Smooth muscle cell (in vitro differentiated cells): Measurements from ENCODE around the gene NBPF20. TPM values are rescaled to one million over a fixed set of nuclear protein-coding genes. Genes with fewer than 3 reads are reported as not detected.
A peak's percentile ranks its signal among the peaks of the same experiment; 100 is the strongest.
"Not testable (repeated sequence)": the region's sequence is repeated elsewhere in the genome, so short reads cannot be mapped to it uniquely, and the experiment has no call there.

ENCODE experiments used
- DNase-seq: peaks from one replicate; lab custom pipeline; 2025; ENCODE audit not compliant: unreplicated experiment; lab: John Stamatoyannopoulos, UW
- H2AFZ ChIP-seq: fragments of 200-600 bp; sonication (generic); 2 replicates; pipeline ENCODE4 v1.6.0; 2016; ENCODE audit warnings: antibody characterized with exemption, low read depth, mild to moderate bottlenecking
- H3F3A ChIP-seq: fragments of 200-600 bp; sonication (generic); 2 replicates; pipeline ENCODE4 v1.6.0; 2017; ENCODE audit warnings: antibody characterized with exemption, low read depth
- H3K27ac ChIP-seq: fragments of 200-600 bp; sonication (generic); 2 replicates; pipeline ENCODE4 v1.5.1; 2016; ENCODE audit warnings: low read depth, mild to moderate bottlenecking
- H3K27me3 ChIP-seq: fragments of 200-600 bp; sonication (generic); 2 replicates; pipeline ENCODE4 v1.6.1; 2016; ENCODE audit warnings: low read depth, mild to moderate bottlenecking
- H3K36me3 ChIP-seq: fragments of 200-600 bp; sonication (generic); 2 replicates; pipeline ENCODE4 v1.5.1; 2016; ENCODE audit warnings: low read depth
- H3K4me1 ChIP-seq: fragments of 200-600 bp; sonication (generic); 2 replicates; pipeline ENCODE4 v1.5.1; 2016; ENCODE audit warnings: low read depth
- H3K4me2 ChIP-seq: fragments of 200-600 bp; sonication (generic); 2 replicates; pipeline ENCODE4 v1.6.0; 2016; ENCODE audit warnings: mild to moderate bottlenecking
- H3K4me3 ChIP-seq: fragments of 200-600 bp; sonication (generic); 2 replicates; pipeline ENCODE4 v1.5.1; 2016; ENCODE audit warnings: mild to moderate bottlenecking
- H3K79me2 ChIP-seq: fragments of 200-600 bp; sonication (generic); 2 replicates; pipeline ENCODE4 v1.6.0; 2016; ENCODE audit warnings: low read depth, mild to moderate bottlenecking
- H3K9ac ChIP-seq: fragments of 200-600 bp; sonication (generic); 2 replicates; pipeline ENCODE4 v1.6.0; 2016; ENCODE audit warnings: low read depth
- H3K9me3 ChIP-seq: fragments of 200-600 bp; sonication (generic); replicated peaks from 2 replicates; pipeline ENCODE4 v1.5.1; 2016; ENCODE audit warnings: low read depth
- H4K20me1 ChIP-seq: fragments of 200-600 bp; sonication (generic); 2 replicates; pipeline ENCODE4 v1.6.0; 2016; ENCODE audit warnings: low read depth
- WGBS: methylation state at CpG from one replicate; pipeline ENCODE4 v1.1.7; 2016; ENCODE audit warnings: low lambda C conversion rate; 5-methylcytosine and 5-hydroxymethylcytosine counted together
- polyA plus RNA-seq: library from polyadenylated mRNA; unstranded; fragments of >200 nt; fragmentation: Nextera tagmentation; extraction: Ambion mirVana; gene quantifications from 2 replicates; pipeline ENCODE4 v1.2.1, GENCODE V29; 2016
- total RNA-seq: library from RNA; depleted of rRNA; stranded (reverse); fragments of >200 nt; gene quantifications from 2 replicates; pipeline ENCODE4 v1.2.3, GENCODE V29; 2014

Gene NBPF20
- total and polyA plus RNA-seq, 2 experiments from 2014 or later, result 0.91 to 2.6 TPM

- not testable (repeated sequence) for H3K79me2 ChIP-seq, H3K4me2 ChIP-seq, H3K4me3 ChIP-seq, H3F3A ChIP-seq, H3K27me3 ChIP-seq, H3K36me3 ChIP-seq, H3K9ac ChIP-seq, H3K4me1 ChIP-seq, H3K27ac ChIP-seq, H3K9me3 ChIP-seq, H2AFZ ChIP-seq, H4K20me1 ChIP-seq, DNase-seq
- WGBS, result 57% methylated on average over 10 of the region's 10 CpGs
Measured at GRCh38 chr1:145460684-145461083, 35.3 kb upstream of the NBPF20 start.

DNA sequence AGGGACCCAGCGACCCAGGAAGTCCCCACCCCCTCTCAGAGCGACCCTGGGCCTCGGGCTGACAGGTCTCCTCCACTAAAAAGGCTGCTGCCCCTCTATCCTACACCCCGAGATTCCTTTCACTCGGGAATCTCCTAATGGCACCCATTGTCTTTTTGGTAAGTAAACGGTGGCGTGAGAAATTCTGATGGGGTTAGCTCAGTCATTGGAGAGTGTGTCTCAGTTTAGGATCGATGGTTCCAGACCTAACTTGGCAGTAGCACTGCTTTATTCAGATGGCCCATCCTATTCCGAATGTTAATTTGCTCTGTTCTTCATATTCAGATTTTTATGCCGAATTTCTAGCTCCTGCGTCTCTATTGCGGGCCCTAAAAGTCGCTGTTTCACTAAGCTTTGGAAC is 34.6 kb upstream of the NBPF20 start:
- not testable (repeated sequence) for DNase-seq, H3K27ac ChIP-seq, H3K9me3 ChIP-seq, H3K4me1 ChIP-seq, H3K79me2 ChIP-seq, H2AFZ ChIP-seq, H3F3A ChIP-seq, H3K36me3 ChIP-seq, H4K20me1 ChIP-seq, H3K9ac ChIP-seq
- Histone ChIP-seq H3K4me2 (peak overlapping the region; percentile 51), H3K27me3 (peaks cover 12% of the 10 kb centered on the region), H3K4me3 (peak overlapping the region; percentile 16)
- WGBS, result 2% methylated on average over 12 of the region's 13 CpGs

GRCh38 chr1:145459591-145459990 is 34.2 kb upstream of the NBPF20 start:
- H3K79me2 ChIP-seq, H3K4me1 ChIP-seq, H3F3A ChIP-seq, H4K20me1 ChIP-seq, H3K4me2 ChIP-seq, H3K9ac ChIP-seq, H3K36me3 ChIP-seq, H3K9me3 ChIP-seq, H2AFZ ChIP-seq, DNase-seq, H3K27ac ChIP-seq, H3K4me3 ChIP-seq: not testable (repeated sequence)
- peaks cover 15% of the 10 kb centered on the region for H3K27me3 ChIP-seq
- WGBS, result no CpG with 5 or more reads among the region's 27 CpGs

DNA sequence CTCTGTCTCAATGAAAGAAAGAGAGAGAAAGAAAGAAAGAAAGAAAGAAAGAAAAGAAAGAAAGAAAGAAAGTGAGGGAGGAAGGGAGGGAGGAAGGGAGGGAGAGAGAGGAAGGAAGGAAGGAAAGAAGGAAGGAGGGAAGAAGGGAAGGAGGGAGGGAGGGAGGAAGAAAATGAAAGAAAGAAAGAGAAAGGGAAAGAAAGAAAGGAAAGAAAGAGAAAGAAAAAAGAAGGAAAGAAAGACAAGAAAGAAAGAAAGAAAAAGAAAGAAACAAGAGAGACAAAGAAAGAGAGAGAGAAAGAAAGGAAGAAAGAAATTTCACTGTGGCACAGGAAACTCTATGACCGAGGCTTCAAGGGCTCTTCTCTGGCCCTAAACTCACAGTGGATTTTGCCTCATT is 33.7 kb upstream of the NBPF20 start:
- not testable (repeated sequence) for DNase-seq, H3K27ac ChIP-seq, H2AFZ ChIP-seq, H3K4me1 ChIP-seq, H3K4me2 ChIP-seq, H3K79me2 ChIP-seq, H3K9ac ChIP-seq, H3F3A ChIP-seq, H3K9me3 ChIP-seq, H4K20me1 ChIP-seq, H3K36me3 ChIP-seq, H3K4me3 ChIP-seq
- peaks cover 17% of the 10 kb centered on the region for H3K27me3 ChIP-seq
- 60% methylated on average over 1 of the region's 1 CpG for WGBS

DNA sequence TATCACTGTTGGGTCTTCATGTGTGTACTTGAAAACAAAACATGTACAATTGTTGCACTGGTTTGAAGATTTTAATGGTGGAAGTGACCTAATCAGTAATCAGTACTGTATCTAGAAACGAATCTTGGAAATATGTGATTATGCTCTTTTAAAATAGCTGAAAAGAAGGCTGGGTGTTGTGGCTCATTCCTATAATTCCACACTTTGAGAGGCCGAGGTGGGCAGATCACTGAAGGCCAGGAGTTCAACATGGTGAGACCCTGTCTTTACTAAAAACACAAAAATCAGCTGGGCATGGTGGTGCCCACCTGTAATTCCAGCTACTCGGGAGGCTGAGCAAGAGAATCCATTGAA is 29.4 kb upstream of the NBPF20 start:
- H3K27me3 ChIP-seq, result peaks cover 17% of the 10 kb centered on the region
- not testable (repeated sequence) for H3K4me2 ChIP-seq, H3K79me2 ChIP-seq, H4K20me1 ChIP-seq, H3K27ac ChIP-seq, H2AFZ ChIP-seq, DNase-seq, H3K4me1 ChIP-seq, H3F3A ChIP-seq, H3K36me3 ChIP-seq, H3K4me3 ChIP-seq, H3K9me3 ChIP-seq, H3K9ac ChIP-seq
- WGBS, result 69% methylated on average over 2 of the region's 3 CpGs

DNA sequence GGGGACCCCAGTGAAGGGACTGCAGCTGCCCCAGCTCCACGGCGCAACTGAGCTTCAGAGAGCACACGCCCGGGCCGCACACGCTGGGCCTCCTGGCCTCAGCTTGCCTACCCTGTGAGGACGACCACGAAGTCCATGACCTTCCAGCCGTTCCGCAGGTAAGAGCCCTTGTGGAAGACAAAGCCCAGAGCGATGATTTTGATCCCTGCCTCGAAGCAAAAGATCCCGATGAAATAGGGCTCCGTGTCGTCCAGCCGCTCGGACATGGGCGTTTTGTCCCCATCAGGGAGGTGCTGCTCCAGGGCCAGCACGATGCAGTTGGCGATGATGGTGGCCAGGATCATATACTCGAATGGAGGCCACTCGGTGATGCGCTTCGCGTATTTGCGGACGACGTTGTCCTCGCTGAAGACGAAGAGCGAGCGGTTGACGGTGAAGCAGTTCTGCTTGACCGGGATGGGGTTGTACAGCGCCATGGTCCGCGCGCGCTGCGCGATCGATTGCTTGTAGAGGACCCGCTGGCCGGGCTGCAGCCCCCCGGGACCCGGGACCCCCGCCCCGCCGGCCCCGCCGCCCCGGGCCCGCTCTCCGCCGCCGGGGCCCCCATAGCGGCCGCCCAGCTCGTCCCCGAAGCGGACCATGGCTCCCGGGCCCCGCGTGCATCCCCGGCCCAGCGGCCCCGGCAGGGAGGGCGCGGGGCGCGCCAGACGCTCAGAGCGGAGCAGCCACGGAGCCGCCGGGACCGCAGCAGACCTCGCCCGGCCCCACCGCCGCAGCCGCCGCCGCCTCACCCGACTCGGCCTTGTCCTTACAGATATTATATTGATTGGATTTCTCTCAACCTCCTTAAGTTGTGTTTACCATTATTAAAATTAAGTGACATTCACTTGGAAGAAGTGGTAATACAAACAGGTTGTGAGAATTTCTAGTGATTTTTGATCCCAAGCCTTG is 28.7 kb upstream of the NBPF20 start:
- not testable (repeated sequence) for H3K4me3 ChIP-seq, H3K4me1 ChIP-seq, H4K20me1 ChIP-seq, H3K36me3 ChIP-seq, H3K9me3 ChIP-seq, H3K9ac ChIP-seq, H2AFZ ChIP-seq, H3F3A ChIP-seq, H3K79me2 ChIP-seq, H3K4me2 ChIP-seq, H3K27ac ChIP-seq, DNase-seq
- peaks cover 17% of the 10 kb centered on the region for H3K27me3 ChIP-seq
- WGBS, result 29% methylated on average over 36 of the region's 86 CpGs

GRCh38 chr1:145452506-145452905 is 27.1 kb upstream of the NBPF20 start:
- not testable (repeated sequence) for H3K9ac ChIP-seq

DNA sequence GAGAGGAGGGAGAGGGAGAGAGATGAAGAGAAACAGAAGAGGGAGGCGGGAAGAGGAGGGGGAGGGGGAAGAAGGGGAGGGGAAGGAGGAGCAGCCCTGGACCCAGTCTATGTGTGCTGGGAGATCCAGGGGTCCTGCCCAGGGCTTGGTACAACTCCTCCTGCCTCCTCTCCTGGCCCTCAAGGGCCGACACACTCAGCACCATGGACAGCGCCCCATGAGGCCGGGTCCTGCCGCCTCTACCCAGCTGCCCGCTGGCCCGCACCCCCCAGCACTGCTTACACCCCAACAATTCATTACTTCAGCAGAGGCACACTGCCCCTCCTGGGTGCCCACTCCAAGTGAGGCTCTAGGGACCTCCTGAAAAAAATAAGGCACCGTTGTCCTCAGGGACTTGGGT is 26.5 kb upstream of the NBPF20 start:
- H3F3A ChIP-seq, H3K27ac ChIP-seq, H3K4me3 ChIP-seq, H3K4me1 ChIP-seq, H3K9ac ChIP-seq, H3K36me3 ChIP-seq, H2AFZ ChIP-seq, H3K4me2 ChIP-seq, H3K9me3 ChIP-seq, H4K20me1 ChIP-seq, DNase-seq, H3K79me2 ChIP-seq: not testable (repeated sequence)
- 24% methylated on average over 4 of the region's 8 CpGs for WGBS
- H3K27me3 ChIP-seq, result peaks cover 17% of the 10 kb centered on the region

More at GRCh38 chr1:145452506-145452905, 27.1 kb upstream of the NBPF20 start:
- H3K27me3 ChIP-seq, result peaks cover 17% of the 10 kb centered on the region
- not testable (repeated sequence) for H2AFZ ChIP-seq, H3F3A ChIP-seq, H3K27ac ChIP-seq, H4K20me1 ChIP-seq, H3K9me3 ChIP-seq, DNase-seq, H3K4me2 ChIP-seq, H3K4me3 ChIP-seq, H3K36me3 ChIP-seq, H3K4me1 ChIP-seq, H3K79me2 ChIP-seq
- 69% methylated on average over 2 of the region's 8 CpGs for WGBS
